HepG2 (cell line): ENCODE measurements around the gene HNRNPA1L2. TPM values are rescaled to one million over a fixed set of nuclear protein-coding genes. Genes with fewer than 3 reads are reported as not detected.

Source experiments
- ATAC-seq: fragments of 200-7000 bp; cut with Tn5 transposase; 3 replicates; pipeline ENCODE4 v1.9.1; 2020; ENCODE audit warnings: mild to moderate bottlenecking, moderate library complexity
- Bru-seq: library from RNA; stranded (reverse); fragments of 400-500 nt; gene quantifications from one replicate; lab custom pipeline; 2021; lab: Mats Ljungman, UMichigan
- BruChase-seq, 2 experiments: library from RNA; stranded (reverse); fragments of 400-500 nt; gene quantifications; one replicate each; lab custom pipeline; 2021; lab: Mats Ljungman, UMichigan
- BruUV-seq: library from RNA; stranded (reverse); fragments of 400-500 nt; replicated peaks from 2 replicates; lab custom pipeline; 2021; lab: Mats Ljungman, UMichigan
- CTCF ChIA-PET: fragments of 300-600 bp; formaldehyde crosslinking; extraction: SDS; loops from one replicate; lab custom pipeline; 2021; ENCODE audit warnings: low total read pairs, inconsistent platforms, low intra/inter-chr PET ratio; lab: Yijun Ruan, JAX
- POLR2A ChIA-PET: fragments of 350-600 bp; sonication (Branson Sonifier 250); formaldehyde crosslinking; loops from one replicate; lab custom pipeline; 2020; ENCODE audit warnings: antibody characterized with exemption, inconsistent platforms; lab: Yijun Ruan, JAX
- DNase-seq: peaks from one replicate; pipeline ENCODE4 v3.0.0-alpha.2; 2015; ENCODE audit warnings: low spot score
- FAIRE-seq: peaks from 3 replicates; lab custom pipeline; 2011; peaks lifted over from hg19 to GRCh38; lab: Jason Lieb, UNC
- H2AFZ ChIP-seq: one replicate; pipeline ENCODE4 v1.6.1; 2011; ENCODE audit warnings: low read length, inconsistent platforms
- H3K27ac ChIP-seq: fragments of 300-600 bp; 3 replicates; pipeline ENCODE4 v1.8.0; 2011; ENCODE audit warnings: mixed run types, mild to moderate bottlenecking, mixed read lengths, low read length, inconsistent platforms; ENCODE audit not compliant: insufficient read depth; ENCODE audit errors: extremely low read length
- H3K27me3 ChIP-seq, 2 experiments: fragments of 200-600 bp in 1 of 2; 2 replicates in 1 of 2; 3 replicates in 1 of 2; pipeline versions ENCODE4 v1.6.0 to v1.8.0; 2011; ENCODE audit warnings: low read length in 2 of 2, mild to moderate bottlenecking in 2 of 2, moderate library complexity in 2 of 2, inconsistent platforms in 1 of 2; ENCODE audit not compliant: insufficient read depth in 2 of 2, control insufficient read depth in 1 of 2
- H3K36me3 ChIP-seq, 2 experiments: fragments of 200-600 bp in 1 of 2; replicated peaks in 1 of 2; 2 replicates in 1 of 2; 3 replicates in 1 of 2; pipeline versions ENCODE4 v1.5.1 to v1.8.0; 2011; ENCODE audit warnings: low read length in 2 of 2, inconsistent platforms in 1 of 2; ENCODE audit not compliant: insufficient read depth in 2 of 2, control insufficient read depth in 1 of 2
- H3K4me1 ChIP-seq: 2 replicates; pipeline ENCODE4 v1.5.1; 2012; ENCODE audit warnings: low read length, inconsistent platforms; ENCODE audit not compliant: insufficient read depth
- H3K4me2 ChIP-seq: 2 replicates; pipeline ENCODE4 v1.6.0; 2011; ENCODE audit warnings: low read depth, low read length, inconsistent platforms
- H3K4me3 ChIP-seq, 3 experiments: fragments of 200-600 bp in 1 of 3; sonication (generic), shearing (Covaris generic) in 1 of 3; replicated peaks in 1 of 3; 2 replicates each; pipeline ENCODE4 v1.5.1; 2011 to 2016; ENCODE audit warnings: low read length in 3 of 3, inconsistent platforms in 2 of 3, low read depth in 2 of 3, mild to moderate bottlenecking in 2 of 3, control low read depth in 1 of 3, mixed read lengths in 1 of 3; ENCODE audit not compliant: insufficient read depth in 1 of 3
- H3K79me2 ChIP-seq: one replicate; pipeline ENCODE4 v1.6.1; 2011; ENCODE audit warnings: low read length, inconsistent platforms; ENCODE audit not compliant: insufficient read depth
- H3K9ac ChIP-seq: 2 replicates; pipeline ENCODE4 v1.6.0; 2011; ENCODE audit warnings: mild to moderate bottlenecking, low read depth, low read length, inconsistent platforms; ENCODE audit not compliant: insufficient read depth
- H3K9me3 ChIP-seq: 2 replicates; pipeline ENCODE4 v1.5.1; 2012; ENCODE audit warnings: mild to moderate bottlenecking, low read length
- H4K20me1 ChIP-seq: 2 replicates; pipeline ENCODE4 v1.6.0; 2011; ENCODE audit warnings: inconsistent platforms, mild to moderate bottlenecking, low read length, moderate library complexity; ENCODE audit not compliant: insufficient read depth
- ATF7 ChIP-seq, 2 experiments: fragments of 450-650 bp in 1 of 2; sonication (generic) in 1 of 2; formaldehyde crosslinking in 1 of 2; IDR thresholded peaks; 2 replicates each; pipeline versions ENCODE4 v1.4.0 to v1.6.1; 2016 to 2020; ENCODE audit warnings: antibody characterized with exemption in 1 of 2, mild to moderate bottlenecking in 1 of 2, missing genetic modification reagents in 1 of 2
- GFI1 ChIP-seq: sonication (generic); formaldehyde crosslinking; IDR thresholded peaks from 2 replicates; pipeline ENCODE4 v1.5.0; 2020; ENCODE audit warnings: missing genetic modification reagents, mild to moderate bottlenecking, borderline replicate concordance
- GLI4 ChIP-seq: sonication (generic); formaldehyde crosslinking; IDR thresholded peaks from 2 replicates; pipeline ENCODE4 v1.5.1; 2020; ENCODE audit warnings: missing genetic modification reagents, mild to moderate bottlenecking, moderate library complexity, borderline replicate concordance
- JARID2 ChIP-seq: sonication (generic); formaldehyde crosslinking; IDR thresholded peaks from 2 replicates; pipeline ENCODE4 v1.8.1; 2023; ENCODE audit warnings: missing genetic modification reagents, inconsistent platforms; ENCODE audit not compliant: insufficient replicate concordance
- LBX2 ChIP-seq: sonication (generic); formaldehyde crosslinking; IDR thresholded peaks from 2 replicates; pipeline ENCODE4 v1.5.0; 2020; ENCODE audit warnings: missing genetic modification reagents, mild to moderate bottlenecking, borderline replicate concordance
- MXI1 ChIP-seq: IDR thresholded peaks from 3 replicates; pipeline ENCODE4 v1.6.1; 2012; ENCODE audit warnings: low read depth, low read length, inconsistent platforms, borderline replicate concordance
- NFE2L2 ChIP-seq: fragments of 150-350 bp; IDR thresholded peaks from 2 replicates; pipeline ENCODE4 v1.6.1; 2014; ENCODE audit warnings: low read length
- NR2F2 ChIP-seq: IDR thresholded peaks from 2 replicates; pipeline ENCODE4 v1.6.1; 2012; ENCODE audit warnings: low read depth, inconsistent platforms, borderline replicate concordance
- RARA ChIP-seq: IDR thresholded peaks from 2 replicates; pipeline ENCODE4 v1.6.1; 2016; ENCODE audit warnings: missing genetic modification reagents, missing compliant biosample characterization
- SCMH1 ChIP-seq: sonication (generic); formaldehyde crosslinking; IDR thresholded peaks from 2 replicates; pipeline ENCODE4 v1.9.0; 2021; ENCODE audit warnings: missing genetic modification reagents, mild to moderate bottlenecking, borderline replicate concordance
- SNAPC2 ChIP-seq: sonication (generic); formaldehyde crosslinking; IDR thresholded peaks from 2 replicates; pipeline ENCODE4 v1.8.1; 2022; ENCODE audit warnings: mild to moderate bottlenecking, missing genetic modification reagents
- ZNF350 ChIP-seq: sonication (generic); formaldehyde crosslinking; IDR thresholded peaks from 2 replicates; pipeline ENCODE4 v1.4.0; 2020; ENCODE audit warnings: mild to moderate bottlenecking, low read depth, missing genetic modification reagents, borderline replicate concordance
- ZNF567 ChIP-seq: sonication (generic); formaldehyde crosslinking; IDR thresholded peaks from 2 replicates; pipeline ENCODE4 v1.8.1; 2023; ENCODE audit warnings: mild to moderate bottlenecking, missing genetic modification reagents, borderline replicate concordance
- ZNF7 ChIP-seq: IDR thresholded peaks from 2 replicates; pipeline ENCODE4 v1.6.1; 2016; ENCODE audit warnings: missing biosample characterization, missing genetic modification reagents
- ZSCAN30 ChIP-seq: sonication (generic); formaldehyde crosslinking; IDR thresholded peaks from 2 replicates; pipeline ENCODE4 v1.5.0; 2020; ENCODE audit warnings: mild to moderate bottlenecking, missing genetic modification reagents
- WGBS: methylation state at CpG from one replicate; pipeline ENCODE4 v1.1.6; 2017; ENCODE audit warnings: low lambda C conversion rate; 5-methylcytosine and 5-hydroxymethylcytosine counted together
- in situ Hi-C: cut with HindIII; loops from 2 replicates; pipeline ENCODE4 v1.10.0; 2017; ENCODE audit warnings: low pct_unique_long_range_greater_than_20kb; ENCODE audit not compliant: extremely low pct_ligation_motif_present
- intact Hi-C: fragments of 100-400 bp; cut with micrococcal nuclease; formaldehyde crosslinking; loops from one replicate; pipeline ENCODE4 v1.10.0; 2022; ENCODE audit not compliant: unreplicated experiment
- long read RNA-seq, 2 experiments: library from RNA in 1 of 2; library from polyadenylated mRNA in 1 of 2; stranded (forward) in 1 of 2; unstranded in 1 of 2; transcript quantifications; one replicate each; pipeline ENCODE4 v2.0.0, GENCODE V29; 2019 to 2022
- polyA minus RNA-seq, 3 experiments: library from RNA; depleted of rRNA, polyadenylated mRNA; stranded (reverse); fragments of >200 nt; gene quantifications; 2 replicates each; pipeline ENCODE4 v1.2.3, GENCODE V29; 2011; ENCODE audit warnings: low replicate concordance in 1 of 3
- polyA plus RNA-seq, 8 experiments: library from polyadenylated mRNA; depleted of rRNA in 3 of 8; stranded (reverse) in 7 of 8; unstranded in 1 of 8; fragments of >200 nt; fragmentation: Illumina TruSeq in 4 of 8; extraction: Trizol in 4 of 8; gene quantifications; 2 replicates each; pipeline versions ENCODE4 v1.2.1 to v1.2.3, GENCODE V29; 2011 to 2016; ENCODE audit warnings: low read depth in 4 of 8, missing spikeins in 1 of 8, mixed read lengths in 1 of 8; ENCODE audit not compliant: insufficient read depth in 1 of 8
- total RNA-seq, 5 experiments: library from RNA; depleted of rRNA; stranded (reverse); fragments of >200 nt; fragmentation: Illumina TruSeq; extraction: Trizol; gene quantifications; 2 replicates each; pipeline ENCODE4 v1.2.3, GENCODE V29; 2016; ENCODE audit warnings: low read depth in 1 of 5
- TF ChIP-seq, protein P1 (sequence below): sonication (generic); formaldehyde crosslinking; IDR thresholded peaks from 2 replicates; pipeline ENCODE4 v1.8.0; 2022; ENCODE audit warnings: missing genetic modification reagents, mild to moderate bottlenecking, inconsistent platforms, borderline replicate concordance
- TF ChIP-seq, protein P2 (sequence below): IDR thresholded peaks from 2 replicates; pipeline ENCODE4 v1.6.1; 2018; ENCODE audit warnings: missing genetic modification reagents, mild to moderate bottlenecking, missing compliant biosample characterization

Gene HNRNPA1L2
- total RNA-seq (2016; rRNA removed; fragmentation: Illumina TruSeq; extraction: Trizol): 7.1 and 7.7 TPM in 2 replicates
- total RNA-seq (2016; cell fraction: cytosol; rRNA removed; fragmentation: Illumina TruSeq; extraction: Trizol; ENCODE audit: low read depth): 1.3 and 1.4 TPM in 2 replicates
- 7.2 and 7.8 TPM in 2 replicates for total RNA-seq (2016; cell fraction: insoluble cytoplasmic fraction; rRNA removed; fragmentation: Illumina TruSeq; extraction: Trizol)
- 4.5 TPM in 2 replicates for total RNA-seq (2016; cell fraction: membrane; rRNA removed; fragmentation: Illumina TruSeq; extraction: Trizol)
- total RNA-seq (2016; cell fraction: nucleus; rRNA removed; fragmentation: Illumina TruSeq; extraction: Trizol): 6.4 and 6.6 TPM in 2 replicates
- polyA plus RNA-seq (2011; rRNA removed): 3.1 and 3.6 TPM in 2 replicates
- polyA plus RNA-seq (2011; cell fraction: cytosol; rRNA removed): 2.0 and 3.9 TPM in 2 replicates
- 3.2 and 5.4 TPM in 2 replicates for polyA plus RNA-seq (2011; cell fraction: nucleus; rRNA removed)
- 10.3 and 11.8 TPM in 2 replicates for polyA plus RNA-seq (2012)
- polyA plus RNA-seq (2016; cell fraction: cytosol; fragmentation: Illumina TruSeq; extraction: Trizol; ENCODE audit: low read depth): 1.7 and 2.8 TPM in 2 replicates
- 13.5 and 15.9 TPM in 2 replicates for polyA plus RNA-seq (2016; cell fraction: insoluble cytoplasmic fraction; fragmentation: Illumina TruSeq; extraction: Trizol; ENCODE audit: low read depth)
- 5.0 and 6.1 TPM in 2 replicates for polyA plus RNA-seq (2016; cell fraction: membrane; fragmentation: Illumina TruSeq; extraction: Trizol; ENCODE audit: low read depth)
- polyA plus RNA-seq (2016; cell fraction: nucleus; fragmentation: Illumina TruSeq; extraction: Trizol; ENCODE audit: insufficient read depth, low read depth): 17.9 and 18.5 TPM in 2 replicates
- polyA minus RNA-seq (2011; rRNA and poly(A)+ RNA removed; ENCODE audit: low replicate concordance): 0.30 and 1.6 TPM in 2 replicates
- polyA minus RNA-seq (2011; cell fraction: cytosol; rRNA and poly(A)+ RNA removed): 0.69 TPM in 1 of 2 replicates, not detected in the other
- 8.0 and 11.7 TPM in 2 replicates for polyA minus RNA-seq (2011; cell fraction: nucleus; rRNA and poly(A)+ RNA removed)
- Bru-seq, nascent RNA: percentile 76 among the genes with signal in this experiment
- percentile 85 among the genes with signal in this experiment for BruChase-seq, experiment 1, labeled RNA remaining after a 6-hour chase
- BruChase-seq, experiment 2, labeled RNA remaining after a 2-hour chase: percentile 90 among the genes with signal in this experiment
- long read RNA-seq, experiment 1, partial matches to known transcripts: 0 of 1 reads
- long read RNA-seq, experiment 1, other reads (novel, unspliced or antisense): 0 of 1 reads
- long read RNA-seq, experiment 2, transcript HNRNPA1L2-201 (1 exons, 1,372 nt): major isoform, 7 of 7 reads
- long read RNA-seq, experiment 2, partial matches to known transcripts: 0 of 7 reads
- long read RNA-seq, experiment 2, other reads (novel, unspliced or antisense): 0 of 7 reads

GRCh38 chr13:52642131-52642530 lies at the start of gene HNRNPA1L2:
TSS of gene HNRNPA1L2 (plus strand) at chr13:52642431. CDS start at chr13:52642493, 62 bp downstream.
- H3K4me3 ChIP-seq: no peak within 1 kb of the TSS
- H2AFZ ChIP-seq: no peak within 1 kb of the TSS
- H3K36me3 ChIP-seq: peaks cover 3 to 10% of the 10 kb centered on the region in 2 experiments; a peak in 1 of 5 replicates
- H4K20me1 ChIP-seq: no peaks in the 10 kb centered on the region
- no peaks in the 10 kb centered on the region for H3K9me3 ChIP-seq
- no peak within 1 kb of the TSS for H3K9ac ChIP-seq
- POLR2A ChIA-PET: interaction anchor here (1.0 kb wide), 1 partner anchor 10 kb away, joined by 3 read pairs; the partner anchor contains the start of gene SUGT1
- ATAC-seq (no peak), DNase-seq (no peak), FAIRE-seq (no peak)
- H3K4me2 ChIP-seq: no peak within 1 kb of the TSS
- WGBS: 99% methylated on average over 7 of the region's 7 CpGs
- in situ Hi-C loops: no loop called here
- intact Hi-C loops: no loop called here
- no peaks in the 10 kb centered on the region for H3K79me2 ChIP-seq
- no peaks in the 10 kb centered on the region for H3K27me3 ChIP-seq
- no TSS peak for BruUV-seq
- H3K27ac ChIP-seq: no peak within 1 kb of the TSS
- H3K4me1 ChIP-seq: no peaks in the 10 kb centered on the region
- TF ChIP-seq ZSCAN30 (CRISPR knock-in tag) (no peak), MXI1 (no peak), ZNF7 (CRISPR knock-in tag) (no peak), ZNF567 (CRISPR knock-in tag) (no peak), NR2F2 (no peak), ZNF350 (CRISPR knock-in tag) (no peak), SNAPC2 (CRISPR knock-in tag) (no peak), GLI4 (CRISPR knock-in tag) (no peak), RARA (CRISPR knock-in tag) (no peak), NFE2L2 (no peak), ATF7 (IDR thresholded peaks at IDR 0.05) (no peak), ATF7 (CRISPR knock-in tag; IDR thresholded peaks at IDR 0.05) (no peak), JARID2 (CRISPR knock-in tag) (no peak), SCMH1 (CRISPR knock-in tag) (no peak), LBX2 (CRISPR knock-in tag) (no peak), GFI1 (CRISPR knock-in tag) (no peak)
- TF ChIP-seq, protein P1, sequence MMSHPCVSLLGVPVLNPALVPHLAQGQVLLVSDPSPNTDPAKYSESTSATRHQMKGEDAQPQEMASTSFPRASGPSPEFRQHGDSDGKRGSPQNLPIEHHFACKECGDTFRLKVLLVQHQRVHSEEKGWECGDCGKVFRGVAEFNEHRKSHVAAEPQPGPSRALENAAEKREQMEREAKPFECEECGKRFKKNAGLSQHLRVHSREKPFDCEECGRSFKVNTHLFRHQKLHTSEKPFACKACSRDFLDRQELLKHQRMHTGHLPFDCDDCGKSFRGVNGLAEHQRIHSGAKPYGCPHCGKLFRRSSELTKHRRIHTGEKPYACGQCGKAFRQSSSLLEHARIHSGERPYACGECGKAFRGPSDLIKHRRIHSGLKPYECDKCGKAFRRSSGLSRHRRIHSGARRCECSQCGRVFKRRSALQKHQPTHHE (CRISPR knock-in tag): no peak
- TF ChIP-seq, protein P2, sequence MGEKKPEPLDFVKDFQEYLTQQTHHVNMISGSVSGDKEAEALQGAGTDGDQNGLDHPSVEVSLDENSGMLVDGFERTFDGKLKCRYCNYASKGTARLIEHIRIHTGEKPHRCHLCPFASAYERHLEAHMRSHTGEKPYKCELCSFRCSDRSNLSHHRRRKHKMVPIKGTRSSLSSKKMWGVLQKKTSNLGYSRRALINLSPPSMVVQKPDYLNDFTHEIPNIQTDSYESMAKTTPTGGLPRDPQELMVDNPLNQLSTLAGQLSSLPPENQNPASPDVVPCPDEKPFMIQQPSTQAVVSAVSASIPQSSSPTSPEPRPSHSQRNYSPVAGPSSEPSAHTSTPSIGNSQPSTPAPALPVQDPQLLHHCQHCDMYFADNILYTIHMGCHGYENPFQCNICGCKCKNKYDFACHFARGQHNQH: no peak
- CTCF ChIA-PET: no interaction called here
